SIG-M5 treated with dmso at 0.1 percent for 504 hours (cell line): Measurements from ENCODE around the gene MPRIP.

Experiments used
- DNase-seq: peaks from one replicate; lab custom pipeline; 2025; ENCODE audit not compliant: unreplicated experiment; lab: John Stamatoyannopoulos, UW

The MPRIP gene

DNA sequence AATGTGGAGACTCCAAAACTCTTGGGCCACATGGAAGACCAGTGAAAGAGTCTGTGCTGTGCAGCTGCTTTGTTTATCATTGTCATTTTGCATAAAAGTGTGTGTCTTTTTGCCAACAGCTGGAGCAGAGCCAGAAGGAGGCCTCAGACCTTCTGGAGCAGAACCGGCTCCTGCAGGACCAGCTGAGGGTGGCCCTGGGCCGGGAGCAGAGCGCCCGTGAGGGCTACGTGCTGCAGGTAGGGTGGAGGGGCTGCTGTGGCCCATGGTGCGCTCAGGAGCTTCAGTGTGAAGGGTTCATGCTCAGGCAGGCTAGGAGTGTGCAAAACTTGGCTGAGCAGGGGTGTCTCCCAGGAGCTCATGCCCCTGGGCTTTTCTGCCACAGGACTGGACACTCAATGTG is 118.9 kb downstream of the MPRIP start:
- no peak for DNase-seq

DNA sequence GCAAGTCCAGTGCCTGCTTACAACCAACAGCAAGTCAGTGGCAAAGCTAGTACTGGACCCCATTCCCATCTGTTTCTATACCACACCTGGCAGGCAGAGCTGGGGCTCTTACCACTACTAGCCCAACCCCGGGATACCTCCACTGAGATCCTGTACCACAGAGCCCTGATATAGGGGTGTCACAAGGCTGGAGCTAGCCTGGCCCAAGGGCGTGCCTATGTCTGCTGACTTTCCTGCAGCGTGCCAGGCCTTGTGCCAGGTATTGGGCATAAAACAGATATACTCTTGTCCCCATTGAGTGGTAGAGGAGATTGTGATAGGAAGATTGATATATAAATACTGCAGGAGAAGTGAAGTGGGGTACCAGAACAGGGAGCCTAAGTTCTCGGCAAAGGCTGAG is 119.5 kb downstream of the MPRIP start:
- no peak for DNase-seq

DNA sequence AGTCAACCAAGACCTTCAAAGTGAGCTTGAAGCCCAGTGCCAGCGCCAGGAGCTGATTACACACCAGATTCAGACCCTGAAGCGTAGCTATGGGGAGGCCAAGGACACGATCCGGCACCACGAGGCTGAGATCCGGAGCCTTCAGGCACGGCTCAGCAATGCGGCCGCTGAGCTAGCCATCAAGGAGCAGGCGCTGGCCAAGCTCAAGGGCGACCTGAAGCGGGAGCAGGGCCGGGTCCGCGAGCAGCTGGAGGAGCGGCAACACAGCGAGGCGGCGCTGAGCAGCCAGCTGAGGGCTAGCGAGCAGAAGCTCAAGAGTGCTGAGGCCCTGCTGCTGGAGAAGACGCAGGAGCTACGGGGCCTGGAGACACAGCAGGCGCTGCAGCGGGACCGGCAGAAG is 121.9 kb downstream of the MPRIP start:
- no peak for DNase-seq

DNA sequence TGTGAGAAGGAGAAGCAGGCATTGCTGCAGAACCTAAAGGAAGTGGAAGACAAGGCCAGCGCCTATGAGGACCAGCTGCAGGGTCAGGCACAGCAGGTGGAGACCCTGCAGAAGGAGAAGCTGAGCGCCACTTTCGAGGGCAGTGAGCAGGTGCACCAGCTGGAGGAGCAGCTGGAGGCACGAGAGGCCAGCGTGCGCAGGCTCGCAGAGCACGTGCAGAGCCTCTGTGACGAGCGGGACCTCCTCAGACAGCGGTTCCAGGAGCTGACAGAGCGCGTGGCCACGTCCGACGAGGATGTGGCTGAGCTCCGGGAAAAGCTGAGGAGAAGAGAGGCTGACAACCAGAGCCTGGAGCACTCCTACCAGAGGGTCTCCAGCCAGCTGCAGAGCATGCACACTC is 122.4 kb downstream of the MPRIP start:
- no peak for DNase-seq

DNA sequence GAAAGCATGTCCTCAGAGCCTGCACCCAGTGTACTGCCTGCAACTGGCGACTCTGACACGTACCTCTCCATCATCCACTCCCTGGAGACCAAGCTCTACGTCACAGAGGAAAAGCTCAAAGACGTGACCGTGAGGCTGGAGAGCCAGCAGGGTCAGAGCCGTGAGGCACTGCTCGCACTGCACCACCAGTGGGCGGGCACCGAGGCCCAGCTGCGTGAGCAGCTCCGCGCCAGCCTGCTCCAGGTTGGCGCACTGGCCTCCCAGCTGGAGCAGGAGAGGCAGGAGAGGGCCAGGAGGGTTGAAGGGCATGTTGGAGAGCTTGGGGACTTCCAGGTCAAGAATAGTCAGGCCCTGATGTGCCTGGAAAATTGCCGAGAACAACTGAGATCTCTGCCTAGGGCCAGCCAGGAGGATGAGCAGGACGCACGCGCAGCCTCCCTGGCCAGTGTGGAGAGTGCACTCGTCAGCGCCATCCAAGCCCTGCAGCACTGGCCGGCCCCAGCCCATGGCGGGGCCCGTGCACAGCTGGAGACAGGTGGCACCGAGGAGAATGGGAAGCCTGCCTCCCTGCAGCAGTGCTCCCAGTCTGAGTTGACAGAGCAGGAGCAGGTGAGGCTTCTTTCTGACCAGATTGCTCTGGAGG is 123.5 kb downstream of the MPRIP start:
- DNase-seq = no peak

DNA sequence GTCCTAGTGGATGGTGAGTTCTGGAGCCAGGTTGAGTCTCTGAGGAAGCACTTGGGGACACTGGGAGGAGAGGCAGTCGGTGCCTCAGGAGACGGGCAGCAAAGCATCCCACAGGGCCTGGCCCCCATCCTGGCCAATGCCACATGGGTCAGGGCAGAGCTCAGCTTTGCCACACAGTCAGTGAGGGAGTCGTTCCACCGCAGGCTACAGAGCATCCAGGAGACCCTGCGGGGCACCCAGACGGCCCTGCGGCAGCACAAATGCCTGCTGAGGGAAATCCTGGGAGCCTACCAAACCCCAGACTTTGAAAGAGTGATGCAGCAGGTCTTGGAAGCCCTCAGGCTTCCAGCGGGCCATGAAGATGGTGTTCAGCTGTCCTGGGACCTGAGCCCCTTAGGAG is 124.2 kb downstream of the MPRIP start:
- no peak for DNase-seq

DNA sequence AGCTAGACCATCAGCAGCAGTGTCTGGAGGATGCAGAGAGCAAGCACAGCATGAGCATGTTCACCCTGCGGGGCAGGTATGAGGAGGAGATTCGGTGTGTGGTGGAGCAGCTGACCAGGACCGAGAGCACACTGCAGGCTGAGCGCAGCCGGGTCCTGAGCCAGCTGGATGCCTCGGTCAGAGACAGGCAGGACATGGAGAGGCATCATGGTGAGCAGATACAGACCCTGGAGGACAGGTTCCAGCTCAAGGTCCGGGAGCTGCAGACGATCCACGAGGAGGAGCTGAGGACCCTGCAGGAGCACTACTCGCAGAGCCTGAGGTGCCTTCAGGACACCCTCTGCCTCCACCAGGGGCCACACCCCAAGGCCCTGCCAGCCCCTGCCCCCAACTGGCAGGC is 125.1 kb downstream of the MPRIP start:
- no peak for DNase-seq

DNA sequence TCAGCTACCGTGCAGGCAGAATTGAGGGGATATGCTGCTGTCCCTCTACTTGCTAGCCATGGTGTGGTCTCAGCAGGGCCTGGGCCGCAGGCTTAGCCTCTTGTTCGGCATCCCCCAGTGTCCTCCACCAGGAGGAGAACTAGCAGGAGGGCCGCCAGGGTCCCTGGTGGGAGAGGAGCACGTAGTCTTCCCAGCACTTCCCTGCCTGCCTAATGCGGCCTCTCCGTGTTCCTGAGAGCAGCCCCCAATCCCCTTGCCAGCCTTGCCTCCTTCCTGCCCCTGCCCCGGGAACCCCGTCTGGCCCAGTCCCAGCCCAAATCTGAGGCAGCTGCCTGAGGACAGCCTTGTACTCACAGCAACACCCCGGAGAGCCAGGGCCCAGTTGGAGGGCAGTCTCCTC is 125.7 kb downstream of the MPRIP start:
- no peak for DNase-seq

DNA sequence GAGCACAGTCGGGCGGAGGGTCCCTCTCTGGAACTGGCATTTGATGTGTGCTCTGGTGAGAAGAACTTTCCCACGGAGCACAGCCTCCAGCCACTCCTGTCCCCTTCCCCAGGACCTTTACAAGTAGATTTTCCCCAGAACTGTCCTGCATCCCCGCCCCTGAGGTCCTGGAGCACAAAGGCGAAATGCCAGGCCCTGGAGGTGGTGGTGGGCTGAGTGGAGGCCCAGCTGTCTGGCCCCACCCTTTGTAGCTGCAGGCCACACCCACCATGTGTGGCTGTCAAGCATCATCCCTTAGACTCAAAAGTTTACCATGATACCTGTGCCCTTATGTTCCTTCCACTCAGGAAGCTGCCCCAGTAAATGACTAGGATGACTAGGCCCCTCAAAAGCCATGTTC is 126.1 kb downstream of the MPRIP start:
- DNase-seq = no peak

DNA sequence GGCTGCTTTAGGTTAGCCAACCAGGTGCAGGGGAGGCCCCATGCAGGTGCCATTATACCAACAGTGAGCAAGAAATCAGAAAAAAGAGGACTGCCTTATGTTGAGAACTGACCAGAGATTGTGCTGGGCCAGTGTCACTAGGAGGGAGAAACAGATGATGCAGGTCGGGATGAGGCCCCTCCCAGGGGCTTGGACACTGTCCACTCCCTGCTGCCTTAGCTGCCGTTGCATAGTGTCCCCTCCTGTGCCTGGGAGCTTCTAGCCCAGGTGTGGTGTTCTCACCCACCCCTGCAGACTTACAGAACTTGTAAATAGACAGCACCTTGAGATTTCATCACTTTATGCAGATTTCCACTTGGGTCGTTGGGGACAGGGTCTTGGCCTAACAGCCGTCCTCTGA is 127.1 kb downstream of the MPRIP start:
- no peak for DNase-seq

DNA sequence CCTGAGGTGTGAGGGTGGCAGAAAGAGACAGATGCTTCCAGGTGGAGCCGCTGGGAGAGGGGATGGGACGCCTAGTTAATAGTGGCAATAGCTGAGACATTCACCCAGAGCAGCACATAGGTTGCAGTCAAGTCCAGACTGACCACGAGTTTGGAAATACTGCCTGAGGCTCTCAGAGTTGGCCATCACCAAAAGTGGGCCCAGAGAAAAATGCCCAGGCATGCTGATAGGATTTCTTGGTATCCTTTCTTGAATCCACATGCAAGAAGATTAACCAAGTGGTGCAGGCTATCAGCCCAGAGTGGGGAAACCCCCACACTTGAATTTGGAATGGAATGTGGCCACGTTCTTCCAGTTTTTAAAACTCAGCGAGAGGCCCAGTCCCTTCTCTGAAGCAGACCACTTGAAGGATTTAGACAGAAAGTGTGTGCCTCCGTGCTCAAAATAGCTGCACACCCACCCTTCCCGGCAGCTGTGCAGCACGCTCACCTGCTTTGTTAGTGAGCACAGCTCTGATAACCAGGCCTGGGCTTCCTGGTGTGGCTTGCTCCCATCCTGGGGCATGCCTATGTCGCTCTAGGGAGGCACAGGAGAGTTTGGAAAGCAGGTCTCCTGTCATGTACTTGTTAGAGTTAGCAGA is 128.2 kb downstream of the MPRIP start:
- no peak for DNase-seq

DNA sequence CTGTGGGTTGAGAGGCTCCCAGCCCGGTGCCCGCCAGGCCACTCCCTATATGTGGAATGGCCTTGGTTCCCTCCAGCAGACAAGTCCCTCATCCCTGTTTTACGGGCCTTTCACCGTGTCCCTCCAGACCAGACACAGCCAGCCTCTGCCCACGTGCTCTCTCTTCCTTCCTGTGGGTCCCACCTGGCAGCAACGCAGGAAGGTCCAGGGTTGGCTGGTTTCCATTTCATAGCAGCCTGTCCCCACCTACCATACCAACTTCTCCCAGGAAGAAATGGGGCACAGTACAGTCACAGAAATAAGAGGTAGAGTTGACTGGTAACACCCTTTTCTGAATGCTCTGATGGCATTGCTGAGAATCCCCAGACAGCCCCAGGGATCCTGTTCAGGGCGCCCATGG is 128.9 kb downstream of the MPRIP start:
- DNase-seq = no peak

DNA sequence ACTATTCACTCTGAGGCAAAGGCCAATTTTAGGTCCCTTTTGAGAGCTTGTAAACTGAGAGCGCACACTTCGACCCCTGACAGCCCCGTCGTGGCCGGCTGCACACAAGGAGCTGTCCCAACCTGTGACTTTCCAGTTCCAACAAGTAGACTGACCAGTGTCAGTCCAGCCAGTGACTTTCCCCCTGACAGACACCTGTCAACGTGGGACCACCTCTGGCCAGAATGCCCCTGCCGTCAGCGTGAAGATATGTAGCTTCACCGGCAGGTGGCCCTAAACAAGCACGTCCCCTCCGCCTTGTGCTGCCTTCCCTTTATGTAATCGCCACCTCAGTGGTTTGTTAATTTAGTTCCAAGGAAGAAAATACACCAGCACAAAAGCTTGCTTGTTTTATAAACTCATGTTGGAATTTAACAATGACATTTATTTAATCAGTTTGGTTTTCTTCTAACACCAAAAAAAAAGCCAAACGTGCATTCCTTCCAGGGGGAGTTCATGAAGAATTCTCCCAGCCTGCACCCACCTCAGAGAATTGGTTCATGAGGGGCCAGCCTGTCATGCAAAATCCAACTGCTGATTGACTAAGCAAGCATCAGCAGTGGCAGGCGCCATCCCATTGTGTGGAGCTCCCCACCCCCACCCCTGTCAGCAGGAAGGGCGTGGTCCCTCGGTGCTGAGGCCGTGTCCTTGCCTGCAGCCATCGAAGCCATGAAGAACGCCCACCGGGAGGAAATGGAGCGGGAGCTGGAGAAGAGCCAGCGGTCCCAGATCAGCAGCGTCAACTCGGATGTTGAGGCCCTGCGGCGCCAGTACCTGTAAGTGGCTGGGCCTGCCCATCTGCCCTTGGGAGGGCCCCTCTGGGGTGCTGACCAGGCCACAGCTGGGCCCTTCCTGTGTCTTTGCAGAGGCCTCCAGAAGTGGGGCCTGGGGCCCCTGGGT is 130.0 kb downstream of the MPRIP start:
- DNase-seq = no peak

DNA sequence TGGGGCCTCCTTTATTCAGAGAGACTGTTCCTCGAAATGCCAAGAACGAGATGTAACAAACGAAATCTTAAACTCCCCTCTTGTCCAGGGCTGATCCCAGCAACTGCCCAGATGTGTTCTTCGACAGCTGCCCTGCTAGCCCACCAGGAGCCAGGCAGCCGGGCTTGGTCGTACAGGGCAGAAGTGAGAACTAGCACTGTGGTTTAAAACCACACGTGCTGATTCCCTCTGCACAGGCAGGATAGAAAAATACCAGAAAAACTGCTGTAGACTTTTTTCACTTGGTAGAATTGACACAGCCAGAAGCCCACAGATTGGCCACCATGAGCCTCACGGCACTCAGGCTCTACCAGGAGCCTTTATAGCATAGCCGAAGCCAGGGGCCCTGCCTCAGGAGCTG is 130.7 kb downstream of the MPRIP start:
- no peak for DNase-seq

DNA sequence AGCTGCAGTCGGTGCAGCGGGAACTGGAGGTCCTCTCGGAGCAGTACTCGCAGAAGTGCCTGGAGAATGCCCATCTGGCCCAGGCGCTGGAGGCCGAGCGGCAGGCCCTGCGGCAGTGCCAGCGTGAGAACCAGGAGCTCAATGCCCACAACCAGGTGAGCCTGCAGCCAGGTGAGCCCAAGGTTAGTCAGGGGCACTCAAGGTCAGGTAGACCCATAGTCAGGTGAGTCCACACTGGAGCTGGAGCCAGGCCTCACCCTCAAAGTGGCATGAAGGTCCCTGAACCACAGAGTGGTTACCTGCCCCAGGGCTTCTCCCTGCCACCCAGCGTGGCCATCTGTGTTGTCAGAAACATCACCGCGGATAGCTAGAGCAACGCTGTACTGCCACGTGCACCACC is 131.7 kb downstream of the MPRIP start:
- no peak for DNase-seq

DNA sequence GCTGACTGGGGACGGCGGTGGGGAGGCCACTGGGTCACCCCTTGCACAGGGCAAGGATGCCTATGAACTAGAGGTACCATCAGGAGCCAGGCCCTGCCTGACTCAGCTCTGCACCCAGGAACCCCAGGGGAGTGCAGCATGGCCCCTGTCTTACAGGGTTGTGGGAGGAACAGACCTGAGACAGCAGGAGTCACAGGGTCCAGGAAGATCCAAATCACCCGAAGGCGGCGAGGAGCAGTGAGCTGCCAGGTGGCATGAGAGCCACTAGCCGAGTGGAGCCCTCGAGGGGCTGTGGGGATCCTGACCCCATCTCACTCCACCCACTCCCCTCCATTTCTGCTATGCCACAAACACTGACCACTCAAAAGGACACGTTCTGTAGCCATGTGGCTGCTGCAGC is 133.1 kb downstream of the MPRIP start:
- DNase-seq = no peak

DNA sequence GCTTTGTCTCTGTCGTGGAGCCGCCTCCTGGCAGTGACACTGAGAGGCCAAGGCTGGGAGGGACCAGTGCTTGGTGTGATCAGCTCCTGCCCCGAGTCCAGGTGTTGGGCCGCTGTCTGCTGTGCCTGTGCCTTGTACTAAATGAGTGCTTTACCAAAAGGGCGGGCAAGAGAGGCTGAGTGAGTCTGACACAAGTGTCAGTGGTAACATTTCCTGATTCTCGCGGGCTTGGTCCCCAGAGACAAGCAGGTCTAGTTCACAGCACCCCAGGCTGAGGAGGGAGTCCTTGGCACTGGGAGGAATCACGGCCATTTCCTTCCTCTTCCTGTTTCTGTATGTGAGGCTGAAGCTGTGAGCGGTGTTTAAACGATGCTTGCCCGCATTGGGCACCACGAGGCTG is 133.7 kb downstream of the MPRIP start:
- DNase-seq = no peak

DNA sequence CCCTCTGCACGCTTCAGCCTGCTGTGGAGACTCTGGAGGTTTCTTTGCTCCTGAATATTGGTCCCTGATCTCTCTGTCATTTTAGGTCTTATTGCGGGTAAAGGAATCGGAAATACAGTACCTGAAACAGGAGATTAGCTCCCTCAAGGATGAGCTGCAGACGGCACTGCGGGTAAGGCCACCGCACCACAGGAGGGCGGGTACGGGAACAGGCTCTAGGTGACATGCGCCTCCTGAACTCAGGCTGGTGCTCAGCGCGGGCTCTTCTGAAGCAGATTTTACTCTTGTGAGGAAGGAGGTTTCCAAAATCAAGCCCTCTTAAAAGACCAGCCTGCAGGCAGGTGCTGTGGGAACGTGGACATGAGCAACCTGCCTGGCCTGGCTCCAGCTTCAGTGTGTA is 134.1 kb downstream of the MPRIP start:
- no peak for DNase-seq

DNA sequence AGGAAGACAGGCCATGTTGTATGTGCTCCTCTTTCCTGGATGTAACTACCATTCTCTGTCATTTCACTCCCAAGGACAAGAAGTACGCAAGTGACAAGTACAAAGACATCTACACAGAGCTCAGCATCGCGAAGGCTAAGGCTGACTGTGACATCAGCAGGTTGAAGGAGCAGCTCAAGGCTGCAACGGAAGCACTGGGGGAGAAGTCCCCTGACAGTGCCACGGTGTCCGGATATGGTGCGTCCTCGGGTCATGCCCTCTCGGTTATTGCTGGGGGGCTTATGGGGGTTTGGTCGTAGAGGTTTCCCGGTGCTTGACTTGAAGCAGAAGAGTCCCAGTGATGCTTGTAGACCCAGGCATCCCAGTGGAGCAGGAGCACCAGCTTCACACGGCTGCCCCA is 134.9 kb downstream of the MPRIP start:
- DNase-seq = no peak

DNA sequence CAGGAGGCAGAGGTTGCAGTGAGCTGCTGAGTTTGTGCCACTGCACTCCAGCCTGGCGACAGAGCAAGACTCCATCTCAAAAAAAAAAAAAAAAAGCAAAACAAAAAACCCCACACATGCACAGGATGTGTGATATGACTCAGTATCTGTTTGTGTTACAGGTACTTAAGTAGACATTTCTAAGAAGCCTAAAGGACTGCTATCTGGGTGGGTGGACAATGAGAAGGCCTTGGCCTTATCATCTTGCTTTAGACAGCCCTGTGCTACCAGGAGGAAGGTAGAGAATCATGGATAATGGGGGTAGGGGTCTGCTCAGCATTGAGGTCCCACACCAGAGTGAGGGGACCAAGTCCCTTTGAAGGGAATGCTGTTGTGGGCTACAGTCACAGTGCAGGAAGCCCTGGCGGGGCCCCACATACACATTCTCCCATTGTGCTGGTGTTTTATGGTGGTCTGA is 137.1 kb downstream of the MPRIP start:
- no peak for DNase-seq

DNA sequence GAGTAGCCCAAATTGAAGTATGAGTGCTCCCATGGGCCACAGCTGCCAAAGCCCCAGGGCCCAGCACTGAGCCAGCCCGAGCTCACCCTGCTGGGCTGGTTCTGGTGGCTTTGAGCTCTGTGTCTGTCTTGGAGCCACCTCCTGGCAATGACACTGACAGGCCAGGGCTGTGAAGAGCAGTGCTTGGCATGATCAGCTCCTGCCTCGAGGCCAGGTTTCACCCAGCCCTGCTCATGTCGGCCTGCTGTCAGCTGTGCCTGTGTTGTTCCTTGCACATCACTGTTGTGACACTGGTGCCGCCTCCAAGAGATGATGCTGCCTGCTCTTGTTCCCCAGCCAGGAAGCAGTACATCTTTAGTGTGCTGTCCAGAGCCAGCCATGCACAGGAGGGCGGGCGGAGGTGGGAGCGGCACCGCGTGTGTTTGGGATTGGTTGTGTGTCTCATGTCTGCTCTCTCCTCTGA is 137.9 kb downstream of the MPRIP start:
- DNase-seq = no peak
